Natural killer cell (primary cell): ENCODE results near the gene NPTXR. TPM values are rescaled to one million over a fixed set of nuclear protein-coding genes. Genes with fewer than 3 reads are reported as not detected.

ENCODE experiments used
- ATAC-seq, 3 donors: fragments of 150-1000 bp in 2 of 3; fragments of 200-7000 bp in 1 of 3; cut with Tn5 transposase; 1 replicate in 1 of 3; 2 replicates in 2 of 3; pipeline ENCODE4 v1.10.0; 2021; ENCODE audit warnings: mild to moderate bottlenecking in 2 of 3, moderate library complexity in 2 of 3
- DNase-seq, 2 donors: peaks; one replicate each; pipeline versions ENCODE4 v3.0.0 to v3.0.0-alpha.2; 2013 to 2021; ENCODE audit warnings: mixed read lengths in 1 of 2
- H3K27ac ChIP-seq: one replicate; pipeline ENCODE4 v1.5.1; 2013; ENCODE audit warnings: mild to moderate bottlenecking, low read length
- H3K27me3 ChIP-seq: one replicate; pipeline ENCODE4 v1.6.1; 2013; ENCODE audit warnings: low read length; ENCODE audit not compliant: control insufficient read depth, insufficient read depth
- H3K36me3 ChIP-seq: one replicate; pipeline ENCODE4 v1.6.1; 2013; ENCODE audit warnings: low read length; ENCODE audit not compliant: control insufficient read depth, insufficient read depth
- H3K4me1 ChIP-seq: one replicate; pipeline ENCODE4 v1.6.1; 2013; ENCODE audit warnings: low read length; ENCODE audit not compliant: control insufficient read depth, insufficient read depth
- H3K4me3 ChIP-seq: one replicate; pipeline ENCODE4 v1.5.1; 2013; ENCODE audit warnings: low read length
- H3K9me3 ChIP-seq: one replicate; pipeline ENCODE4 v1.6.1; 2013; ENCODE audit warnings: low read length; ENCODE audit not compliant: control insufficient read depth, insufficient read depth
- H3K27ac Mint-ChIP-seq, 2 donors: one replicate each; pipeline ENCODE4 v1.8.0; 2022; ENCODE audit warnings: mild to moderate bottlenecking in 2 of 2, mixed read lengths in 2 of 2, moderate library complexity in 1 of 2
- H3K27me3 Mint-ChIP-seq, 2 donors: one replicate each; pipeline ENCODE4 v1.8.0; 2022; ENCODE audit warnings: low read depth in 2 of 2, mixed read lengths in 2 of 2
- H3K36me3 Mint-ChIP-seq: one replicate; pipeline ENCODE4 v1.8.0; 2022; ENCODE audit warnings: mixed read lengths
- H3K4me1 Mint-ChIP-seq, 2 donors: one replicate each; pipeline ENCODE4 v1.8.0; 2022; ENCODE audit warnings: mixed read lengths in 2 of 2
- H3K4me3 Mint-ChIP-seq: one replicate; pipeline ENCODE4 v1.8.0; 2022; ENCODE audit warnings: mild to moderate bottlenecking, moderate library complexity, mixed read lengths
- H3K9me3 Mint-ChIP-seq, 2 donors: one replicate each; pipeline ENCODE4 v1.8.0; 2022; ENCODE audit warnings: mixed read lengths in 2 of 2
- WGBS: methylation state at CpG from one replicate; pipeline ENCODE4 v1.1.7; 2013; ENCODE audit warnings: missing lambda C conversion rate; ENCODE audit not compliant: insufficient coverage; 5-methylcytosine and 5-hydroxymethylcytosine counted together
- intact Hi-C: fragments of 100-400 bp; cut with micrococcal nuclease; formaldehyde crosslinking; loops from one replicate; pipeline ENCODE4 v1.14.2; 2022
- total RNA-seq, 4 donors: library from RNA; stranded (reverse); fragments of 120-200 nt in 1 of 4; gene quantifications; one replicate each; pipeline versions ENCODE4 v1.2.3 to v1.2.4, GENCODE V29; 2013 to 2022
- TF ChIP-seq, protein P1 (sequence below): fragments of 200-600 bp; IDR thresholded peaks from one replicate; pipeline ENCODE4 v1.8.0; 2022; ENCODE audit warnings: antibody characterized with exemption

Gene NPTXR
- total RNA-seq, 3 donors from 2014 or later (not counting 1 experiment from before 2014, with no cell fraction given), result 4.8 to 8.2 (median 6.1) TPM

DNA sequence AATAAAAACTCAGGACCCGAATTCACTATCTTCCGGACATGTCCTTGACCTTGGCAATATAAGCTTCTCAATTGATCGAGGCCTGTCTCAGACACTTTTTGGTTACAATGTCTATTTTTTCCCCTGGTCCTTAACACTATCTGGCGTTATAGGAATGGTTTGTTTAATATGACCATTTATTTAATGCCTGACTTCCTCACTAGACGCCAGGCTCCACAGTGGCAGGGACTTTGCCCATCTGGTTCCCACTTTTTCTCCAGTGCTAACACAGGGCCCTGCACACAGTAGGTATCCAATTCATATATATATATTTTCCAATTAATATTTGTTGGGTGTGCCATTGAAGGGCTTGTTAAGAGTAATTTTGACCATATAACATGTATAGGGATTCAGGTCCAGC lies 36.1 kb upstream of the NPTXR start:
- H3K27me3 ChIP-seq, result no peaks in the 10 kb centered on the region
- no peaks in the 10 kb centered on the region for H3K9me3 Mint-ChIP-seq
- WGBS, result 90% methylated on average over 4 of the region's 5 CpGs
- H3K27ac ChIP-seq, result no peak overlapping the region
- H3K27me3 Mint-ChIP-seq, result peaks cover 8 to 30% of the 10 kb centered on the region in 2 donors
- TF ChIP-seq, protein P1, sequence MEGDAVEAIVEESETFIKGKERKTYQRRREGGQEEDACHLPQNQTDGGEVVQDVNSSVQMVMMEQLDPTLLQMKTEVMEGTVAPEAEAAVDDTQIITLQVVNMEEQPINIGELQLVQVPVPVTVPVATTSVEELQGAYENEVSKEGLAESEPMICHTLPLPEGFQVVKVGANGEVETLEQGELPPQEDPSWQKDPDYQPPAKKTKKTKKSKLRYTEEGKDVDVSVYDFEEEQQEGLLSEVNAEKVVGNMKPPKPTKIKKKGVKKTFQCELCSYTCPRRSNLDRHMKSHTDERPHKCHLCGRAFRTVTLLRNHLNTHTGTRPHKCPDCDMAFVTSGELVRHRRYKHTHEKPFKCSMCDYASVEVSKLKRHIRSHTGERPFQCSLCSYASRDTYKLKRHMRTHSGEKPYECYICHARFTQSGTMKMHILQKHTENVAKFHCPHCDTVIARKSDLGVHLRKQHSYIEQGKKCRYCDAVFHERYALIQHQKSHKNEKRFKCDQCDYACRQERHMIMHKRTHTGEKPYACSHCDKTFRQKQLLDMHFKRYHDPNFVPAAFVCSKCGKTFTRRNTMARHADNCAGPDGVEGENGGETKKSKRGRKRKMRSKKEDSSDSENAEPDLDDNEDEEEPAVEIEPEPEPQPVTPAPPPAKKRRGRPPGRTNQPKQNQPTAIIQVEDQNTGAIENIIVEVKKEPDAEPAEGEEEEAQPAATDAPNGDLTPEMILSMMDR, result no peak
- H3K36me3 ChIP-seq, result no peaks in the 10 kb centered on the region
- no peaks in the 10 kb centered on the region for H3K36me3 Mint-ChIP-seq
- intact Hi-C loops, result no loop called here
- no peaks in the 10 kb centered on the region for H3K4me1 ChIP-seq
- no peak for DNase-seq
- no peak for ATAC-seq
- no peak overlapping the region for H3K27ac Mint-ChIP-seq
- H3K4me1 Mint-ChIP-seq, result no peaks in the 10 kb centered on the region
- no peak overlapping the region for H3K4me3 Mint-ChIP-seq
- no peaks in the 10 kb centered on the region for H3K9me3 ChIP-seq
- no peak overlapping the region for H3K4me3 ChIP-seq

DNA sequence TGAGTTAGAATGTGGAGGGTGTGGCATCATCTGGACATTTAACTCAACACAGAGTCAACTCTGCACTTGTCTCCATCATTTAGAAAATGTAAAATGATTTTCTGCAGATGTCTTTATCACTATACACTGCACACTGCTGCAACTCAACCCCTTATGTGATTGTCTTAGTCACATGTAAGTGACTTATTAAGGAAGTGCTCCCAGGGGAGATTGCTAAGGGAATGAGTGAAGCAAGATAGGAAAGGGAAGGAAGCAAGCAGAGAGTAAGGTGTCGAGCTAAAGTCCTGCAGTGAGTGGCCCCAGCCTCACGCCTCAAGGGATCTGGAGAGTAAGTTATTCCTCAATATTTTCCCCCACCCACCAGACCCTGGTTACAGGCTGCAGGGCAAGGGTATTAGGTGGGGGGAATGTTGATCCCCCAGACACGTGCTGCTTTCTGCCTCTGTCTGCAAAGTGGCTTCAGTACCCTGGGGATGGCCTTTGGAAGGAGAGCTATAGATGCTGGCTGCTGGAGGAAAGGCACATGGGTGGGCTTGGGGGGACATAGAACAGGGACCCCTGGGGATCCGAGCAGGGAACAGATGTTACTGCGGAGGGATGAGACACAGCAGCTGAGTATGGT lies 35.4 kb upstream of the NPTXR start:
- Mint-ChIP-seq H3K27me3 (peaks cover 8 to 27% of the 10 kb centered on the region in 2 donors), H3K9me3 (no peaks in the 10 kb centered on the region), H3K36me3 (no peaks in the 10 kb centered on the region), H3K27ac (no peak overlapping the region), H3K4me1 (peaks cover 2 to 3% of the 10 kb centered on the region in 2 donors), H3K4me3 (no peak overlapping the region)
- no peaks in the 10 kb centered on the region for H3K9me3 ChIP-seq
- TF ChIP-seq, protein P1, result no peak
- no peak overlapping the region for H3K4me3 ChIP-seq
- H3K27me3 ChIP-seq, result no peaks in the 10 kb centered on the region
- peak in 1 of 2 donors; percentile 1 for DNase-seq
- H3K4me1 ChIP-seq, result peaks cover under 1% of the 10 kb centered on the region
- no peak overlapping the region for H3K27ac ChIP-seq
- WGBS, result 74% methylated on average over 3 of the region's 5 CpGs
- no peak for ATAC-seq
- intact Hi-C loops, result no loop called here
- no peaks in the 10 kb centered on the region for H3K36me3 ChIP-seq

DNA sequence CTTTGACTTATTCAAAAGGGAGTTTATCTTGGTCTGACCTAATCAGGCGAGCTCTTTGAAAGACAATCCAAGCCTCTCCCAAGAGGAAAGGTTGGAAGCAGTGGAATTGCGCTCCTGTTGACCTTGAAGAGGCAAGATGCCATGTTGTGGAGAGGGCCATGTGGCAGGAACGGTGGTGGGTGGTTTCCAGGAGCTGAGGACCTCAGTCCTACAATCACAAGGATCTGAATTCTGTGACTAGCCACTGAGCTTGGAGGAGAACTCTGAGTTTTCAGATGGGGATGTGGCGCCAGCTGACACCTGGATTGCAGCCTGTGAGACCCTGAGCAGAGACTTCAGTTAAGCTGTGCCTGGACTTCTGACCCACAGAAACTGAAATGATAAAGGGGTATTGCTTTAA lies 34.2 kb upstream of the NPTXR start:
- no peak overlapping the region for H3K4me3 Mint-ChIP-seq
- H3K9me3 Mint-ChIP-seq, result no peaks in the 10 kb centered on the region
- H3K27ac Mint-ChIP-seq, result no peak overlapping the region
- H3K27ac ChIP-seq, result no peak overlapping the region
- H3K27me3 ChIP-seq, result no peaks in the 10 kb centered on the region
- H3K9me3 ChIP-seq, result no peaks in the 10 kb centered on the region
- no peaks in the 10 kb centered on the region for H3K36me3 ChIP-seq
- H3K4me1 ChIP-seq, result peaks cover 11% of the 10 kb centered on the region
- no peaks in the 10 kb centered on the region for H3K36me3 Mint-ChIP-seq
- peaks cover 8 to 27% of the 10 kb centered on the region in 2 donors for H3K27me3 Mint-ChIP-seq
- 90% methylated on average over 4 of the region's 4 CpGs for WGBS
- TF ChIP-seq, protein P1, result no peak
- no peak overlapping the region for H3K4me3 ChIP-seq
- intact Hi-C loops, result no loop called here
- no peak for ATAC-seq
- H3K4me1 Mint-ChIP-seq, result peaks cover 10 to 14% of the 10 kb centered on the region in 2 donors
- no peak for DNase-seq
